Skeletal muscle satellite cell (primary cell): ENCODE data around the gene SCN8A.
"Not testable (repeated sequence)": the region's sequence is repeated elsewhere in the genome, so short reads cannot be mapped to it uniquely, and the experiment has no call there.

Source experiments
- H3K27me3 ChIP-seq: 2 replicates; pipeline ENCODE4 v1.7.0; 2013; ENCODE audit warnings: low read length; ENCODE audit not compliant: control insufficient read depth, insufficient read depth
- H3K36me3 ChIP-seq: 2 replicates; pipeline ENCODE4 v1.7.0; 2013; ENCODE audit warnings: mild to moderate bottlenecking, control low read depth, low read length; ENCODE audit not compliant: insufficient read depth
- H3K4me1 ChIP-seq: 2 replicates; pipeline ENCODE4 v1.7.0; 2013; ENCODE audit warnings: low read length; ENCODE audit not compliant: control insufficient read depth, insufficient read depth
- H3K4me2 ChIP-seq: 2 replicates; pipeline ENCODE4 v1.7.0; 2013; ENCODE audit warnings: mild to moderate bottlenecking, low read length
- H3K4me3 ChIP-seq: 2 replicates; pipeline ENCODE4 v1.7.0; 2013; ENCODE audit warnings: low read length
- H3K9ac ChIP-seq: 2 replicates; pipeline ENCODE4 v1.7.0; 2013; ENCODE audit warnings: mild to moderate bottlenecking, low read depth, low read length, moderate library complexity
- H3K9me3 ChIP-seq: replicated peaks from 2 replicates; pipeline ENCODE4 v1.7.0; 2013; ENCODE audit warnings: mild to moderate bottlenecking, control low read depth, low read length

SCN8A gene

GRCh38 chr12:51773145-51773869 is 182.3 kb downstream of the SCN8A start:
- Histone ChIP-seq H3K4me1 (peaks cover 18% of the 10 kb centered on the region), H3K27me3 (no peaks in the 10 kb centered on the region), H3K9ac (no peak overlapping the region), H3K36me3 (peaks cover 52% of the 10 kb centered on the region), H3K4me3 (no peak overlapping the region), H3K4me2 (no peak overlapping the region), H3K9me3 (peaks cover 7% of the 10 kb centered on the region)

- Histone ChIP-seq H3K4me3 (no peak overlapping the region), H3K4me1 (peaks cover 18% of the 10 kb centered on the region), H3K9ac (no peak overlapping the region), H3K9me3 (peaks cover 7% of the 10 kb centered on the region), H3K4me2 (no peak overlapping the region), H3K27me3 (no peaks in the 10 kb centered on the region), H3K36me3 (peaks cover 46% of the 10 kb centered on the region)
Measured at GRCh38 chr12:51774933-51775332, 183.9 kb downstream of the SCN8A start.

- H3K9ac ChIP-seq: no peak overlapping the region
- H3K4me1 ChIP-seq: peaks cover 5% of the 10 kb centered on the region
- no peak overlapping the region for H3K4me3 ChIP-seq
- H3K27me3 ChIP-seq: no peaks in the 10 kb centered on the region
- H3K9me3 ChIP-seq: peaks cover 7% of the 10 kb centered on the region
- H3K4me2 ChIP-seq: no peak overlapping the region
- H3K36me3 ChIP-seq: peaks cover 58% of the 10 kb centered on the region
Measured at GRCh38 chr12:51777457-51777856, 186.4 kb downstream of the SCN8A start.

- peaks cover 58% of the 10 kb centered on the region for H3K36me3 ChIP-seq
- peaks cover 7% of the 10 kb centered on the region for H3K9me3 ChIP-seq
- H3K27me3 ChIP-seq: no peaks in the 10 kb centered on the region
- no peak overlapping the region for H3K9ac ChIP-seq
- no peak overlapping the region for H3K4me2 ChIP-seq
- no peak overlapping the region for H3K4me3 ChIP-seq
- H3K4me1 ChIP-seq: peaks cover 4% of the 10 kb centered on the region
Measured at GRCh38 chr12:51777973-51778372, 186.9 kb downstream of the SCN8A start.

GRCh38 chr12:51779876-51780275 is 188.8 kb downstream of the SCN8A start:
- no peak overlapping the region for H3K9ac ChIP-seq
- no peaks in the 10 kb centered on the region for H3K4me1 ChIP-seq
- no peaks in the 10 kb centered on the region for H3K9me3 ChIP-seq
- no peak overlapping the region for H3K4me3 ChIP-seq
- H3K36me3 ChIP-seq: peaks cover 48% of the 10 kb centered on the region
- no peak overlapping the region for H3K4me2 ChIP-seq
- H3K27me3 ChIP-seq: no peaks in the 10 kb centered on the region

- Histone ChIP-seq H3K9ac (no peak overlapping the region), H3K27me3 (no peaks in the 10 kb centered on the region), H3K4me1 (peaks cover 11% of the 10 kb centered on the region), H3K4me2 (no peak overlapping the region), H3K4me3 (no peak overlapping the region), H3K9me3 (no peaks in the 10 kb centered on the region), H3K36me3 (peaks cover 43% of the 10 kb centered on the region)
Measured at GRCh38 chr12:51784688-51785087, 193.7 kb downstream of the SCN8A start.

GRCh38 chr12:51785906-51786305 is 194.9 kb downstream of the SCN8A start:
- Histone ChIP-seq H3K9me3 (no peaks in the 10 kb centered on the region), H3K27me3 (no peaks in the 10 kb centered on the region), H3K9ac (no peak overlapping the region), H3K4me3 (no peak overlapping the region), H3K36me3 (peaks cover 45% of the 10 kb centered on the region), H3K4me1 (peaks cover 11% of the 10 kb centered on the region), H3K4me2 (no peak overlapping the region)

GRCh38 chr12:51788876-51789275 is 197.8 kb downstream of the SCN8A start:
- no peaks in the 10 kb centered on the region for H3K27me3 ChIP-seq
- H3K4me3 ChIP-seq: no peak overlapping the region
- peaks cover 15% of the 10 kb centered on the region for H3K4me1 ChIP-seq
- H3K9me3 ChIP-seq: no peaks in the 10 kb centered on the region
- no peak overlapping the region for H3K9ac ChIP-seq
- peaks cover 48% of the 10 kb centered on the region for H3K36me3 ChIP-seq
- H3K4me2 ChIP-seq: peak overlapping the region; percentile 10

GRCh38 chr12:51792417-51792816 is 201.4 kb downstream of the SCN8A start:
- Histone ChIP-seq H3K9ac (no peak overlapping the region), H3K36me3 (peaks cover 68% of the 10 kb centered on the region), H3K27me3 (no peaks in the 10 kb centered on the region), H3K4me3 (no peak overlapping the region), H3K4me1 (peaks cover 15% of the 10 kb centered on the region), H3K9me3 (no peaks in the 10 kb centered on the region), H3K4me2 (no peak overlapping the region)

GRCh38 chr12:51793201-51793600 is 202.2 kb downstream of the SCN8A start:
- Histone ChIP-seq H3K36me3 (peaks cover 67% of the 10 kb centered on the region), H3K4me2 (no peak overlapping the region), H3K9ac (no peak overlapping the region), H3K27me3 (no peaks in the 10 kb centered on the region), H3K9me3 (no peaks in the 10 kb centered on the region), H3K4me3 (no peak overlapping the region), H3K4me1 (peaks cover 14% of the 10 kb centered on the region)

- H3K4me2 ChIP-seq: no peak overlapping the region
- H3K4me1 ChIP-seq: peaks cover 4% of the 10 kb centered on the region
- H3K36me3 ChIP-seq: peaks cover 40% of the 10 kb centered on the region
- no peak overlapping the region for H3K9ac ChIP-seq
- H3K27me3 ChIP-seq: no peaks in the 10 kb centered on the region
- H3K9me3 ChIP-seq: no peaks in the 10 kb centered on the region
- no peak overlapping the region for H3K4me3 ChIP-seq
Measured at GRCh38 chr12:51797301-51797700, 206.3 kb downstream of the SCN8A start.

- not testable (repeated sequence) for H3K4me1 ChIP-seq
Measured at GRCh38 chr12:51798051-51798450, 207.0 kb downstream of the SCN8A start.

More at GRCh38 chr12:51798051-51798450, 207.0 kb downstream of the SCN8A start:
- peaks cover 34% of the 10 kb centered on the region for H3K36me3 ChIP-seq
- not testable (repeated sequence) for H3K27me3 ChIP-seq, H3K4me3 ChIP-seq, H3K9ac ChIP-seq, H3K9me3 ChIP-seq, H3K4me2 ChIP-seq
